ENCODE results near the gene FAM234A.

Gene FAM234A

DNA sequence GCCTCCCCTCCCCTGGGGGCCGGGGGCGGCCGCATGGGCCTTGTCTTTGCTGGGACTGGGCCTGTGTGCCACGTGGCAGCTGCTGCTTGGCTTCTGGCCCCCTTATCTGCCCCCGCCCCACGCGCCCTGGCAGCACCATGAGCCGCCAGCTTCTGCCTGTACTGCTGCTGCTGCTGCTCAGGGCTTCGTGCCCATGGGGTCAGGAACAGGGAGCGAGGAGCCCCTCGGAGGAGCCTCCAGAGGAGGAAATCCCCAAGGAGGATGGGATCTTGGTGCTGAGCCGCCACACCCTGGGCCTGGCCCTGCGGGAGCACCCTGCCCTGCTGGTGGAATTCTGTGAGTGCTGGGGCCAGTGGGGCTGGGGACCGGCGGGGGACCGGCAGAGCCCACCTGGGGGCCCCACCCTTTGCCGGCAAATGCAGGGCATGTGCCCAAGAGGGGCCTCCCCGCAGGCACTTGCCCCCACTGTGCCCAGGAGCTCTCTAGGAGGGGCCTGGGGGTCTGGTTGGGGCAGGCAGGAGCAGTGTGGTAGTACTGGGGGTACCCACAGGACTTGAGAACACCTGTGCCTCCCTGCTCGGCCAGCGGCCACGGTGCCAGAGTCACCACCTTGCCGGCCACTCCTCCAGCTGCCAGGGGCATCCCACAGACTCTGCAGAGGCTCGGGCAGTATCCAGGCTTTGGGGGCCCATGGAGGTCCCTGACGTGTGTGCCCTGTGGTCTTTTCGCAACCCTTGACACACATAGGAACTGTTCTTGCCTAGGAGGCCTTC is 48.6 kb downstream of the FAM234A start, which contains the start of gene PDIA2:
PDIA2 (plus strand) TSS at position 132 of the 773 bp plus-strand sequence; CDS start at position 138, 6 bp downstream.
- DNase-seq, result no peak

DNA sequence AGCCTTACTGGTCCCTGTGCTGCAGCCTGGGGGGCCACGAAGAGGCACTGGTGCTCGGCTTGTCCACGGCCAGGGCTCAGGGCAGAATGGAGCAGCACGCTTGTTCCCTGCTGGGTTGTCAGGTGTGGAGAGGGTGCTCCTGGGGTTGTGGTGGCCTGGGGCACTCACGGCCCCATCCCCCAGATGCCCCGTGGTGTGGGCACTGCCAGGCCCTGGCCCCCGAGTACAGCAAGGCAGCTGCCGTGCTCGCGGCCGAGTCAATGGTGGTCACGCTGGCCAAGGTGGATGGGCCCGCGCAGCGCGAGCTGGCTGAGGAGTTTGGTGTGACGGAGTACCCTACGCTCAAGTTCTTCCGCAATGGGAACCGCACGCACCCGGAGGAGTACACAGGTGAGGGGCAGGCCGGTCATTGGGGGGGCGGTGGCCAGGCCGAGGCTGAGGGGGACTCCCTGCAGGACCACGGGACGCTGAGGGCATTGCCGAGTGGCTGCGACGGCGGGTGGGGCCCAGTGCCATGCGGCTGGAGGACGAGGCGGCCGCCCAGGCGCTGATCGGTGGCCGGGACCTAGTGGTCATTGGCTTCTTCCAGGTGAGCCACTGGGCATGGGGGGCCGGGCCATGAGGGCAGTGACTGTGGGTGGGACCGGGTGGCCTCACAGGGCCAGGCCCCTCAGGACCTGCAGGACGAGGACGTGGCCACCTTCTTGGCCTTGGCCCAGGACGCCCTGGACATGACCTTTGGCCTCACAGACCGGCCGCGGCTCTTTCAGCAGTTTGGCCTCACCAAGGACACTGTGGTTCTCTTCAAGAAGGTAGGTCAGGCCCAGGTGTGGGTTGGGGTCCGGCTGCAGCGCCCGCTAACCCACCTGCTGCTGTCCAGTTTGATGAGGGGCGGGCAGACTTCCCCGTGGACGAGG is 49.8 kb downstream of the FAM234A start:
- DNase-seq, result no peak

DNA sequence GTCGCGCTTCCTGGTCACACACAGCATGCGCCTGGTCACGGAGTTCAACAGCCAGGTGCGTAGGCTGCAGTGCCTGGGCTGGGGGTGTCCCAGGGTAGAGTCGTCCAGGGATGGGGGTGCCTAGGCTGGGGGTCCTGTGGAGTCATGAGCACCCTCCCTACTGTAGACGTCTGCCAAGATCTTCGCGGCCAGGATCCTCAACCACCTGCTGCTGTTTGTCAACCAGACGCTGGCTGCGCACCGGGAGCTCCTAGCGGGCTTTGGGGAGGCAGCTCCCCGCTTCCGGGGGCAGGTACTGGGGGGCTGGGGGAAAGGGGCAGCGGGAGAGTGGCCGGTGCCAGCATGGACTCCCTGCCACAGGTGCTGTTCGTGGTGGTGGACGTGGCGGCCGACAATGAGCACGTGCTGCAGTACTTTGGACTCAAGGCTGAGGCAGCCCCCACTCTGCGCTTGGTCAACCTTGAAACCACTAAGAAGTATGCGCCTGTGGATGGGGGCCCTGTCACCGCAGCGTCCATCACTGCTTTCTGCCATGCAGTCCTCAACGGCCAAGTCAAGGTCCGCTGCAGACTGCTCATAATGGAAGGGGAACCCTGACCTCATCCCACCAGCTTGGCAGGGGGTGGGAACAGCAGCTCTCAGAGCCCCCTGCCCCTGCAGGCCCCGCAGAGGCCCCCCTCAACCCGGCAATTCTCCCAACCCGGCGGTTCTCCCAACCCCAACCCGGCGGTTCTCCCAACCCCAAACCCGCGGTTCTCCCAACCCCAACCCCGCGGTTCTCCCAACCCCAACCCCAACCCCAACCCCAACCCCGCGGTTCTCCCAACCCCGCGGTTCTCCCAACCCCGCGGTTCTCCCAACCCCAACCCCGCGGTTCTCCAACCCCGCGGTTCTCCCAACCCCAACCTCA is 50.8 kb downstream of the FAM234A start:
- no peak for DNase-seq

DNA sequence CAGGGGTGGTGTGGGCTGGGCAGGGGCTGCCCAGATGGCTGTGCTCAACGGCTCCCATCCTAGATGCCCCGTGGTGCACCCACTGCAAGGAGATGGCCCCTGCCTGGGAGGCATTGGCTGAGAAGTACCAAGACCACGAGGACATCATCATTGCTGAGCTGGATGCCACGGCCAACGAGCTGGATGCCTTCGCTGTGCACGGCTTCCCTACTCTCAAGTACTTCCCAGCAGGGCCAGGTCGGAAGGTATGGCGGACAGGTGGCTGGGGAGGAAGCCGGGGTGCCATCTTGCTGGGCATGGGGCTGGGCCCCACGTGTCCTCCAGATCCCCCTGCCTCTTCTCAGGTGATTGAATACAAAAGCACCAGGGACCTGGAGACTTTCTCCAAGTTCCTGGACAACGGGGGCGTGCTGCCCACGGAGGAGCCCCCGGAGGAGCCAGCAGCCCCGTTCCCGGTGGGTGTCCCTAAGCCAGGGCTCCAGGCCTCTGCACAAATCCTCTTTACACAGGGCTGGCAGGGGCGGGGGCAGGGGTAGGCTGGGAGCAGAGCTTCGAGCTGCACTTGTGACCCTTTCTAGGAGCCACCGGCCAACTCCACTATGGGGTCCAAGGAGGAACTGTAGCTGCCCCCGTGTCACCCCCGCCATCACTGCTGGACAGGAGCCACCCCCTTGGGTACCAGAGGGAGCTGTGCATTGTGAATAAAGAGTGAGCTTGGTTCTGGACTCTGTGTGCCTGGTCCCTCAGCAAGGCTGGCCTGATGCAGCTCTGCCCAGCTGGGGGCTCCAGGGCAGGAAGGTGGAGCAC is 52.1 kb downstream of the FAM234A start:
- no peak for DNase-seq

DNA sequence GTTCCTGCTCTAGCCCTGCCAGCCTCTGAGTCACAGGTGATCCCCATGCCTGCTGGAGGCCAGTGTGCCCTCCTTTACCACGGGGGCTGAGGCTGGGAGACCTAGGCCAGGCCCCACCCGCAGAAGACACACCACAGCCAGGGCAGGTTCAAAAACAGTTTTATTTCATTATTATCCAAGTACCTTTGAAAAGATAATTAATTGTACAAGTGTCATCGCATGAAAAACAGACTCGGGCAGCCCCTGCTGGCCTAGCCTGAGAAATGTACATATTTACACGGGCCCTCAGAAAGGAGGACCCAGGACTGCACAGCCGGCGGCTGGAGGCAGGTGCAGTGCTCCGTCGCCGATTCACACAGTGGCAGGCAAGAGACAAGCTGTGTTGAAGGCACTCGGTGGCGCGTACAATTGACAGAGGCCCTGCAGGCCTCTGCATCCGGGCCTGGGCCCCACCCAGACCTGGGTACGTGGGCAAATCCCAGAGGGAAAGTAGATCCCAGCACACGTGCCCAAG is 52.7 kb downstream of the FAM234A start:
- peak; percentile 84 for DNase-seq

DNA sequence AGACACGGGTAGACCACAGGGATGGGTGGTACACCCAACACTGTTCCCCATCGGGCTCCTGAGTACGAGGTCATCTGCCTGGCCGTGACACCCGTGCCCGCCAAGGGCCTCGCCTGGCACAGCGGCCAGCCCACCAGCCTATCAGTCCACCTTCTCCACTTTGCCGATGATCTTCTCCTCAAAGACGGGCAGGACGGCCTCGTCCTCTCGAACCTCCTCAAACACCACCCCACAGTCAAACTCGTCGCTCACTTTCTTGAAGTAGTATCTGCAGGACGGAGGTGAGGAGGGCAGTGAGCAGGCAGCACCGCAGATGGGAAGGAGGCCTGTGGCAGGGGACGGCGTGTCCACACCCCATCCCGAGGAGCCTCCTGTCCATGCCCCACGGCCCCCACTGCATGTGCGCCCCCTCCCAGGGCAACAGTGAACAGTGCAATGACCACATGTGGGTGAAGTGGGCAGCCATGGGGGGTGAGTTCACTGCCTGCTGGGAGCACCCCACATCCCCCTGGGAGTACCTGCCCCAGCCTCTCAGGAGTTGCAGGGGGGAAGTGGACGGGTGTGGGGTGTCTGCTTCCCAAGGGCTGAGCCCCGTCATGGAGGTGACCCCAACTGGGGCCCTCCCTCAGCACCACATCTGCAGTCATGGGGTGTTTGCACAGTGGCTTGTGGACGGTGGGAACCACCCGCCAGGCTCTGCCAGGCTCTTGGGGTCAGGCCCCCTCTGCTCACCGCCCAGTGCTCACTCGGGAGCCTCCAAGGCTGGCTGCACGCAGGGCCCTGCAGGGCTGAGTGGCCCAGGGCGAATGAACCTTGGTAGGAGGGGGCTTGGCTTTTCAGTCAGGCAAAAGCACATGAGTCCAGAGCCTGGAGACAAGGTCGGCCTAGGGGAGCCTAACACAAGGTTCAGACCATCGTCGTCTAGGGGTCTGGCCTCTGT is 53.6 kb downstream of the FAM234A start:
- DNase-seq, result no peak

DNA sequence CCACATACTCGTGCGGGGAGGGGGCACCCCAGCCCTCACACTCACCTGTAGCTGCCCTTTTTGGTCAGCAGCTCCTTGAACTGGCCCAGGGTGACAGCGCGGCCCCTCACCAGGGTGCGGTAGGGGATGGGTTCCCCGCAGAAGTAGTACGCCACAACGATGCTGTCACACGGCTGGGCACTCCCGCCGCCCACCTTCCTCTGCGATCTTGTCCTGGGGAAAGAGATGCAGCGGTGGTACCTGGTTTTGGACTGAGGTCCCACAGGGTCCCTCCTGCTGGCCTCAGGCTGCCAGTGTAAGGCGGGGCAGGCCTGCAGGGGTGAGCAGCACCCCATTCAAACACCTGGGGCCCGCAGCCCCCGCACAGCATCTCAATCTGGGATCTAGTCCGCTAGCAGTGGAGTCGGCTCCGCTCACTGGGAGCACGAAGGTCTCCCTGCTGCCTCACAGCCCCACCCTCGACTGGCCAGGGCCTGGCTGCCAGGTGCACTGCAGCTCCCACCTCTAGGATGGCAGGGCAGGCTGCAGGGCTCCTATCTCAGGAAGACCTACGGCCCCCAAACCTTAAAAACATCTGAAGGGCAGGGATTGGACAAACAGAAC is 54.9 kb downstream of the FAM234A start:
- no peak for DNase-seq

DNA sequence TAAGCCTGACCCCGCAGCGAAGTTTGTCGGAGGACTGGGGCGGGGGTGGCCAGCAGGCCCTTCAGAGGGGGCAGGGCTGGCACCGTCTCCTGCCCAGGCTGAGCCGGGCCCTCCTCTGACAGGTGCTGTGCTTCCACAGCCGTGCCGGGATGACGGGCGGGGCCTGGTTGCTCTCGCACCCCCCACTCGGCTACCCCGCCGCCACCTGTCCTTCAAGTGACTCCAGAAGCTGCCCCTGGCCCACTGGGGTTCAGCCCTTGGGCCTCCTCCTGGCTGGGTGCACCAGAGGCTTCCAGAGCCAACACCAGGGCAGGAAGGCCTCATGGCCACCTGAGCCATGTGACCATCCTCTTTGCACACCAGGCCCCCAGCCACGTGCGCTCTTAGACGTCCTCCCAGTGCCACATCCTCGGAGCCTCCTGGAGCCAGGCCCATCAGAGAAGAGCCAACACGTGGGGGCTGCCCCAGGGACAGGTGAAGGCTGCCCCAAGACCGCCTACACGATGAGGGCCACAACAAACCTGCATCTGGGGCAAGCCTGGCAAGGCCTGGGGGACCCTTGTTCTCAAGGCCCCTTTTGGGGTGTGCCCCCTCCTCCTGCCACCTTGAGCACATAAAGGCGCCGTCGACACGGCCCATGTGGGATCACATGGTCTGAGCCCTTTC is 55.5 kb downstream of the FAM234A start:
- no peak for DNase-seq

DNA sequence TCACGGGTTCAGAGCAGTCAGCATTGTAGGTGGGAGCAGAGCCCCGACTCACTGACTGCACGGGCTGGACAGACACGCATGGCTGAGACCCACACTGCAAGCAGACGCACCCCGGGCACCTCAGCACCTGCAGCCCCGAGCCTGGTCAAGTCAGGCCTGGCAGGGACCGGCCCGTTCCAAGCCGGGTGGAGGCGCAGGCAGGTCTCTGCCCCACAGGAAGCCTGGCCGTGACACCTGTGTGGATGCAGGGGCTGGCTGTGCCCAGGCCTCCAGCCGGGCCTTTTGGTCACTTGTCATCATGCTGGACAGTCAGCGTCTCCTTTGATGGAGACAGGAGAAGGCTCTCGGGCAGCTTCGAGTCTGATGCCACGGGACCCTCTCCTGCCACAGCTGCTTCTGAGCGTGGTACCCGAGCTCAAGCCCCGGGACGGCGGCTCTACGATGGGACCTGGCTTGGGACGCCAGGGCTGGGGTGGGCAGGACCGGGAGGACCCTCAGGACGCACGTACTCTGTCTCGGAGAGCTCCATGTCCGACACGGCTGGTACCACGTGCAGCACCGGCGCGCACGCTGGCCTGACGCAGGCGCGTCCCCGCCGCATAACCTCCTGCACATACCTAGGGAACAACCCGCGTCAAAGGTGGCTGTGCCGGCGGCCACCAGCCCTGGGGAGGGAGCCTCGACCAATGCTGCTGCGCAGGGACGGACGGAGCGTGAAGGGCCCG is 56.2 kb downstream of the FAM234A start:
- no peak for DNase-seq

DNA sequence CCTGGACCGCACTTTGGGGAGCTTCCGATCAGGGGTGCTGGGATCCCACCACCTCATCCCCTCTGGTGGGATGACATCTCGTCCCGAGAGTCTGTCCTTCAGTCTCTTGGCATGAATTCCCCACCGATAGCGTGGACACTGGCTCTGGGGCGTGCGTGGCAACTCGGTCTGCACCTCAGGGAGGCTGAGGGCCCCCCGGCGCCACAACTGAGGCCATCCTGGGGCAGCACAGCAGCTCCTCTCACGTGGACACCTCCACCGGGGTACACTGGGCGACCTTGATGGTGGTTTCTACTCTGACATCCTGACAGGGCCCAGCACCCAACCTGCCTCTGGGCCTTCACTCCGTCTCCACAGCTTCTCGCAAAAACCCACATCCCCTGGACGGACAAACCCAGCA is 56.9 kb downstream of the FAM234A start:
- no peak for DNase-seq

DNA sequence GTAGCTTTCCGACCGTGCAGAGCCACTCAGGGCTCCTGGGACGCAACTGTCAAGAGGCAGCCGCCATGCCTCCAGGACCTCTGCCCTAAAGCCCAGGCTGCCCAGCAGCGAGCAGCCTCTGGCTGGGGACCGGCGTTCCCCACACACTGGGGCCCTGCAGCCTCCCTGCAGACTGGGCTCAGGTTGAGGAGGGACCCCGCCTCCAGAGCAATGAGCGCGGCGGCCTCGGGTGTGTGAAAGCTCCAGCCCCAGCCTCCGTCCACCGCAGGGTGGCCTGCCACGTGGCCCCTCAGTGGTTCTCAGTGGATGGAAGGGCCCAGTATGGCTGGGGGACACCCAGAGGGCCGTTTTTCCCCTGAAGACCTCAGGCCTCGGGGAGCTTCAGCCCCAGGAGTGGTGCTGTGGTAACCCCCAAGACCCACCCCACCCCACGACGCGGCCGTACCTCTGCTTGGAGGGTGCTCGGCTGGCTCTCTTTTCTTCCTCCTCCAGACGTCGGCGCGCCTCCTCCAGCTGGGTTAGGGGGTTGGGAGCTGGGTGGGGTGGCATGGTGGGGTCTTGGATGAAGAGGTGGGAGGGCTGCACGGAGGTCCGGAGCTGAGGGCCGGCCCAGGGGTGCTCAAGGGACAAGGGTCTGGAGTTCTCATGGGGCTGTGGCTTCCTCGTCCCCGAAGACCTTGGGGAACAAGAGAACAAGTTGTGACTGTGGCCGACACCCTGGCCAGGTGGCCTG is 58.6 kb downstream of the FAM234A start:
- no peak for DNase-seq

DNA sequence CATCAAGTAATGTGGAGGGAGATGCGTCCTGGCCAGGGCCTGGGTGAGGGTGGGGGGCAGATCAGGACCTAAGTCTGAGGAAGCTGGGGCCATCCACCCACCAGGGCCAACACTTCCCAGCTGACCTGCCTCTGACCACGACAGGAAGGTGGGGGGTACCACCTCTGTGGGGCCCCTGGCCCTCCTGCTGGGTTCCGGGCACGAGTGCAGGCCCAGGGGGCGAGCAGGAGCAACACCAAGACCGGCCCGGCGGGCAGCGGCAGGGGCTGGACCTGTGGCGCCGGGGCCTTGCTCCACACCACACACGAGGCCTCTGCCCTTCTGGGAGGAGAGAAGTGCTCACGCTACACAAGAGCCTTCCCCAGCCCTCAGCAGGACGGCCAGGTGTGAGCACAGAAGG is 61.7 kb downstream of the FAM234A start:
- no peak for DNase-seq

DNA sequence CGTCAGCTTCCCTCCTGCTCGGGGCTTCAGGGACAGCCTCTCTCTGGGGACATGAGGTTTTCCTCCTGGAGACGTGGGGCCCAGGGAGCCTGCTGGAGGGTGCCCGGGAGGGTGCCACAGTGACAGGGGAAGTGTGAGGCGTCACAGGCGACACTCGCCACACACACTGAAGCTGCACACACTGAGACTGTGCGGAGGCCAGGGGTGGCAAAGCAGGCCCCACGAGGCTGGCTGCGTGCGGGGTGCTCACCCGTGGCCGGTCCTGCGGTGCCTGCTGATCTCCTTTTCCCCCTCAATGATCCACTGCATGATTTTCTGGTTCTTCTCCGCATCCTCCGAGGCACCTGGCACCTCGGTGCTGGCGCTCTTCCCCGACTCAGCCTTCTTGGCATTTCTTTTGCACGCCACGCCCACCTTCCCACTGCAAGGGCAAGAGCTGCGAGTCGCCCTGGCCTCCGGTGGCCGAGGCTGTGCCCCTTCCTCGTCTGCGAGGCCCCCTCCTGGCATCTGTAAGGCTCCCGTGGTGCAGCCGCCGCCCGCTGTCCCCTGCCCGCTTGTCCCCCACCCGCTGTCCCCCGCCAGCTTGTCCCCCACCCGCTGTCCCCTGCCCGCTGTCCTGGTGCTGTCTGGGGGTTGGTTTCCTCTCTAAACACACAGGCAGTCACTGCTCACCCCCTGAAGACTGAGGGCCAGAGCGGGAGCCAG is 62.3 kb downstream of the FAM234A start:
- DNase-seq, result no peak

DNA sequence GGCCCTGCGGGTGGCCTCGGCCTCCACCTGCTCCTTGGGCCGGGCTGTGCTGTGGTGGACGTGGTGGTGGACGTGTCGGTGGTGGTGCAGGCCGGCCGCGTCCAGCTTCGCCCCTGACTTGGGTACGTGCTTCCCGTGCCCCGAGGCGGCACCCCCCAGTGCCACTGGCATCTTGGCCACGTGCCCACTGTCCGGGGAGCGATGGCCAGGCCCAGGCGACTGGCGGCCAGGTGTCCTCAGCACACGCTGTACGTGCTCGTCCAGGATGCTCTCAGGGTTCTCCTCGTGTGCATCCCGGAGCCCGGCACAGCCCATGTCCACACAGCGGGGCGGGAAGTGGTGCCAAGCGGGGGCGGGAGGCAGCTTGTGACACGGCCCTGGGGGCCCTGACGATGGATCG is 63.2 kb downstream of the FAM234A start:
- DNase-seq, result no peak

DNA sequence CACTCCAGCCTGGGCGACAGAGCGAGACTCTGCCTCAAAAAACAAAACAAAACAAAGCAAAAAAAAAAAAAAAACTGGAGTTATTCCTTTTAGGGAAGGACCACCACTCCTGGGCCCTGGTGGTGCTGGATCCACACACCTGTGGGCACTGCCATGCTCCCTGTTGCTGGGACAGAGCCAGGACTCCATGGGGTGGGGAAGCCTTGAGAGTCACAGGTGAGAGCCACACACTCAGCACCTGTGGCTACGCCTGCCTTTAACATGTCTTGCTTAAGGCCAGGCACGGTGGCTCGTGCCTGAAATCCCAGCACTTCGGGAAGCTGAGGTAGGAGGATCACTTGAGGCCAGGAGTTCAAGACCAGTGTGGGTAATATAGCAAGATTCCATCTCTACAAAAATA is 66.6 kb downstream of the FAM234A start:
- no peak for DNase-seq

DNA sequence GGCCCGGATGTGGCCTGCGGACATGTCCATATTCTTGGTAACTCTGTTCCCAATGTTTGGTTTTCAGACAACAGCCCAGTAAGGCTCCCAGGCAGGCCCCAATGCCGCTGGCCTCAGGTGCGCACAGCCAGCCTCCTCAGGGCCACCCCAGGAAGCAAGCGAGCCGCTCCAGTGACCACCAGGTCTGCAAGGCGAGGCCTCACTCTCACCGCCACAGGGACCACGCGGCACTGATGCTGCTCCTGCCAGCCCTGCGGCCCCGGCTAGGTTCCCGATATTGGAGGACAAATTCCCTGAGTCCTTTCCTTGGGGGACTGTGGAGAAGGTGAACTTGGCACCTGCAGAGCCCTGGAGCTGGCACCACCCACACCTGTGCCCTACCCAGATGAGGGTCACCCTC is 67.3 kb downstream of the FAM234A start:
- no peak for DNase-seq

DNA sequence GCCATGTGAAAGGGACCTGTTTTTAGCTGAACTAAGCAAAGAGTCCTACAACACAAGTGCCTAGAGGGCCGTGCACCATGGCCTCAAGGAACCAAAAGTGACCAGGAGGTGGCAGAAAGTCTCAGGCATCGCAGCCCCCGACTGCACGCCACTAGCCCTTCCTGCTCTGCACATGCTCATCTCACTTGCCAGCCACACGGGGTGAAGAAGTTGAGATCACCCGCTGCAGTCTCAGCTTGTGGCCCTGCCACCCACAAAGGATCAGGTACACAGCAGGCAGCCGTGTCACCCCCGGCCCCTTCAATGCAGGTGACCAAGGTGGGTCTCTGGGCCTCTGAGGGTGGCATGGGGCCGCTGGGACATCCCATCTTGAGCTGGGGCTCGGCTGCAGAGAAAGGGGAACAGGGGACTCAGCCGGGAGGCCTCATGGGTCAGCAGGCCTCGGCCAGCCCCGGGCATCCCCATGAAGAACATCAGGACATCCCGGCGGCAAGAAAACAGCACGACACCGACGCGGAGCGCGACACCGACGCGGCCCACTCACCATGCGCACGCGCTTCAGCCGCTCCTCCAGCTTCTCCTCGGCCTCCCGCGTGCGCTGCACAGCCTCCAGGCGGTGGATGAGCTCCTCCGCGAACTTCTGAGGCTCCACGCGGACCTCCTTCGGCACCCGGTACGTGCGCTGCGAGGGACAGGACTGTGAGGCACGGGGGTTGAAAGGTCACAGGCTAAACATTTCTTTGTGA is 69.3 kb downstream of the FAM234A start:
- DNase-seq, result no peak

Measured in NCI-H345 (cell line).